RWPE1 (cell line): ENCODE results near the gene CD72.

Experiments
- CTCF ChIA-PET: fragments of 350-600 bp; sonication (Branson Sonifier 250); formaldehyde crosslinking; extraction: SDS; loops from one replicate; lab custom pipeline; 2021; lab: Yijun Ruan, JAX
- POLR2A ChIA-PET: fragments of 400-600 bp; formaldehyde crosslinking; extraction: SDS; loops from one replicate; lab custom pipeline; 2020; ENCODE audit warnings: antibody characterized with exemption; ENCODE audit not compliant: low non-redundant PET; lab: Yijun Ruan, JAX
- DNase-seq: peaks from one replicate; pipeline ENCODE4 v3.0.0; 2012; ENCODE audit warnings: low spot score
- H3K27ac ChIP-seq: fragments of 450-650 bp; 2 replicates; pipeline ENCODE4 v1.5.1; 2017
- TF ChIP-seq, protein P1 (sequence below): fragments of 450-650 bp; conservative IDR thresholded peaks from 2 replicates; pipeline ENCODE4 v1.5.1; 2017; ENCODE audit warnings: low read depth, mild to moderate bottlenecking

The CD72 gene

DNA sequence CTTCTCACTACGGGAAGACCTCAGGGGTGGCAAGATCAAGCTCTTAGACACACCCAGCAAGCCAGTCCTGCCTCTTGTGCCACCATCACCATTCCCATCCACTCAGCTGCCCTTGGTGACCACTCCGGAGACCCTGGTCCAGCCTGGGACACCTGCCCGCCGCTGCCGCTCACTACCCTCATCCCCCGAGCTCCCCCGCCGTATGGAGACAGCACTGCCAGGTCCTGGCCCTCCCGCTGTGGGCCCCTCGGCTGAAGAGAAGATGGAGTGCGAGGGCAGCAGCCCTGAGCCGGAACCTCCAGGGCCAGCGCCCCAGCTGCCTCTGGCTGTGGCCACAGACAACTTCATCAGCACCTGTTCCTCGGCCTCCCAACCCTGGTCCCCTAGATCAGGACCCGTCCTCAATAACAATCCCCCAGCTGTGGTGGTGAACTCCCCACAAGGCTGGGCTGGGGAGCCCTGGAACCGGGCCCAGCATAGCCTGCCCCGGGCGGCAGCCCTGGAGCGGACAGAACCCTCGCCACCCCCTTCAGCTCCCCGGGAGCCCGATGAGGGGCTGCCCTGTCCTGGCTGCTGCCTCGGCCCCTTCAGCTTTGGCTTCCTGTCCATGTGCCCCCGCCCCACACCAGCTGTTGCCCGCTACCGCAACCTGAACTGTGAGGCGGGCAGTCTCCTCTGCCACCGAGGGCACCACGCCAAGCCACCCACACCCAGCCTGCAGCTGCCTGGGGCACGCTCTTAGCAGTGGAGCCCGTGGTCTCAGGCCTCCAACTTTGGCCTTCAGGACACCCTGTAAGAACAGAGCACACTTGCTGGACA lies 9.0 kb downstream of the CD72 start:
- DNase-seq, result no peak
- H3K27ac ChIP-seq, result peak overlapping the region; percentile 4; the same call in 1 of the 2 replicates
- POLR2A ChIA-PET, result no interaction called here
- CTCF ChIA-PET, result interaction anchor here (0.6 to 1.2 kb wide), 2 partner anchors 15 to 87 kb away, joined by 3 to 4 read pairs; no protein-coding TSS in a partner anchor
- TF ChIP-seq, protein P1, sequence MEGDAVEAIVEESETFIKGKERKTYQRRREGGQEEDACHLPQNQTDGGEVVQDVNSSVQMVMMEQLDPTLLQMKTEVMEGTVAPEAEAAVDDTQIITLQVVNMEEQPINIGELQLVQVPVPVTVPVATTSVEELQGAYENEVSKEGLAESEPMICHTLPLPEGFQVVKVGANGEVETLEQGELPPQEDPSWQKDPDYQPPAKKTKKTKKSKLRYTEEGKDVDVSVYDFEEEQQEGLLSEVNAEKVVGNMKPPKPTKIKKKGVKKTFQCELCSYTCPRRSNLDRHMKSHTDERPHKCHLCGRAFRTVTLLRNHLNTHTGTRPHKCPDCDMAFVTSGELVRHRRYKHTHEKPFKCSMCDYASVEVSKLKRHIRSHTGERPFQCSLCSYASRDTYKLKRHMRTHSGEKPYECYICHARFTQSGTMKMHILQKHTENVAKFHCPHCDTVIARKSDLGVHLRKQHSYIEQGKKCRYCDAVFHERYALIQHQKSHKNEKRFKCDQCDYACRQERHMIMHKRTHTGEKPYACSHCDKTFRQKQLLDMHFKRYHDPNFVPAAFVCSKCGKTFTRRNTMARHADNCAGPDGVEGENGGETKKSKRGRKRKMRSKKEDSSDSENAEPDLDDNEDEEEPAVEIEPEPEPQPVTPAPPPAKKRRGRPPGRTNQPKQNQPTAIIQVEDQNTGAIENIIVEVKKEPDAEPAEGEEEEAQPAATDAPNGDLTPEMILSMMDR, result no peak

DNA sequence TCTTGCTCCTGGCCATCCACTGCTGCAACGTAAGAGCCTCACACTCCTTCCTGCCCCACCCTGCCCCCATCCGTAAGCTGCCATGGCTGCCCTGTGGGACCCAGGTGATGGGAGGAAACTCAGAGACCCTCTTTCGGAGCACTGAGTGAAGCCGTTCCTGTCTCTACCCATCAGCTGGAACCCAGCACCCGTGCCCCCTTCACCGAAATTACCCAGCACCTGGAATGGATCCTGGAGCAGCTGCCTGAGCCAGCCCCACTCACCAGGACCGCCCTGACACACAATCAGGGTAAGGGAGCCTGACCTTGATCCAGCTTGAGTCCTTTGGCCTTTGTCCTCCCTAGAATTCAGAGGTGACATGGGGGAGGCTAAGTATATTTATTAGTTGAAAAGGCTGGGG lies 10.0 kb downstream of the CD72 start:
- ChIA-PET CTCF (interaction anchor here (0.6 kb wide), 1 partner anchor 16 kb away, joined by 4 read pairs; no protein-coding TSS in a partner anchor), POLR2A (no interaction called here)
- TF ChIP-seq, protein P1, result no peak
- no peak for DNase-seq
- H3K27ac ChIP-seq, result no peak overlapping the region

DNA sequence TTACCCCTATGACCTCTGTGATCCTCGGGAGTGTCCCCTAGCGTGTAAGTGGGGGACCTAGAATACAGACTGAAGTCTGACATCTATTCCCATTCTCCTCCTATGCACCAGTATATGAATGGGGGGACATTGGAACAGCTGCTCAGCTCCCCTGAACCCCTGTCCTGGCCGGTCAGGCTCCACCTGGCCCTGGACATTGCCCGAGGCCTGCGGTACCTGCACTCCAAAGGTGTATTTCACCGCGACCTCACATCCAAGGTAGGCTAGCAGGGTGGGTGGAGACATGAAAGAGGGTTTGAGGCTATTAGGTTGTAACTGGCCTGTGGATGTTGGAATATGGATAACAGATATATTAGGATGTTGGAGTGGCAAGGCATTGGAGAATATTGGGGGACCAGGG lies 11.5 kb downstream of the CD72 start:
- ChIA-PET CTCF (no interaction called here), POLR2A (no interaction called here)
- TF ChIP-seq, protein P1, result no peak
- no peak overlapping the region for H3K27ac ChIP-seq
- DNase-seq, result no peak

DNA sequence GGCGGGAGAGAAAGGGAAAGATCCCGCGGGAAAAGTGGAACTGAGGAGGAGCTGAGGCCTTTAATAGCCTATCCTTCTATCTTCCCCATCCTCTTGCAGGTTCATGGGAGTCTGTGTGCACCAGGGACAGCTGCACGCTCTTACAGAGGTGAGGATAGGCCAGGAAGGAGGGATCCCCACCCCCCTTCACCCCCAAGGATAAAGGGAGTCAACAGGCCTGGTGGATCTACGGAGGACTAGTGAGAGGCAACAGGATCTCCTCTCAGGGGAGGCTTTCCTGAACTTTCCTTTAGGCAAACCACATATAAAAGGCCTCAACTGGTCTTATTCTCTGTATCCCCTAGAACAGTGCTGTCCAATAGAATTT lies 12.1 kb downstream of the CD72 start:
- TF ChIP-seq, protein P1, result no peak
- peak overlapping the region; percentile 92 for H3K27ac ChIP-seq
- POLR2A ChIA-PET, result no interaction called here
- no peak for DNase-seq
- CTCF ChIA-PET, result no interaction called here

DNA sequence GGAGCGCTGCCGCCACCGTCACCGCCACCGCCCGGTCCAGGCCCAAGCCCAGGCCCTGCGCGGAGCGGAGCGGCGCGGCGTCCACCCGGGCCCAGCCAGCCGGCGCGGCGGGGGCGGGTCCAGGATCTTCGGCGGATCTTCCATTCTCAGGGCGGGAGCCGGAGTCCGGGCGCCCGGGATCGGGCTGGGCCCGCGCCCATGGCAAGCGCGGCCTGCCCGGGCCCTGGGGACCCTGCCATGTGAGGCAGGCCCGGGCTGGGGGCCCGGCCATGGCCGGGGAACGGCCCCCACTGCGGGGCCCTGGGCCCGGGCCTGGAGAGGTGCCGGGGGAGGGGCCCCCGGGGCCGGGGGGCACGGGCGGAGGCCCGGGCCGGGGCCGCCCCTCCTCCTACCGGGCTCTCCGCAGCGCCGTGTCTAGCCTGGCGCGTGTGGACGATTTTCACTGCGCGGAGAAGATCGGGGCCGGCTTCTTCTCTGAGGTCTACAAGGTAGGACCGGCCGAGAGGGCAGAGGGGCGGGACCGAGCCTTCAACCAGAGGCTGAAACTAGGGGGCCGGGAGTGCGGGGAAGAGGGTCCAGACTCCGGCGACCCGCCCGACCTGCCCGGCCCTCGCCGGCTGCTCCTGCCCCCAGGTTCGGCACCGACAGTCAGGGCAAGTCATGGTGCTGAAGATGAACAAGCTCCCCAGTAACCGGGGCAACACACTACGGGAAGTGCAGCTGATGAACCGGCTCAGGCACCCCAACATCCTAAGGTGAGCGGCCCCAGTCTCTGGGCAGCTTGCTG lies 12.7 kb downstream of the CD72 start:
- TF ChIP-seq, protein P1, result no peak
- H3K27ac ChIP-seq, result peak overlapping the region; percentile 92
- CTCF ChIA-PET, result interaction anchor here (0.6 kb wide), 1 partner anchor 602 kb away, joined by 4 read pairs; no protein-coding TSS in a partner anchor
- peak; percentile 42 for DNase-seq
- POLR2A ChIA-PET, result interaction anchor here (1.2 kb wide), 1 partner anchor 53 kb away, joined by 3 read pairs; the partner anchor contains the start of genes CCDC107 and RMRP
